ENCODE measurements around the gene CMIP.

DNA sequence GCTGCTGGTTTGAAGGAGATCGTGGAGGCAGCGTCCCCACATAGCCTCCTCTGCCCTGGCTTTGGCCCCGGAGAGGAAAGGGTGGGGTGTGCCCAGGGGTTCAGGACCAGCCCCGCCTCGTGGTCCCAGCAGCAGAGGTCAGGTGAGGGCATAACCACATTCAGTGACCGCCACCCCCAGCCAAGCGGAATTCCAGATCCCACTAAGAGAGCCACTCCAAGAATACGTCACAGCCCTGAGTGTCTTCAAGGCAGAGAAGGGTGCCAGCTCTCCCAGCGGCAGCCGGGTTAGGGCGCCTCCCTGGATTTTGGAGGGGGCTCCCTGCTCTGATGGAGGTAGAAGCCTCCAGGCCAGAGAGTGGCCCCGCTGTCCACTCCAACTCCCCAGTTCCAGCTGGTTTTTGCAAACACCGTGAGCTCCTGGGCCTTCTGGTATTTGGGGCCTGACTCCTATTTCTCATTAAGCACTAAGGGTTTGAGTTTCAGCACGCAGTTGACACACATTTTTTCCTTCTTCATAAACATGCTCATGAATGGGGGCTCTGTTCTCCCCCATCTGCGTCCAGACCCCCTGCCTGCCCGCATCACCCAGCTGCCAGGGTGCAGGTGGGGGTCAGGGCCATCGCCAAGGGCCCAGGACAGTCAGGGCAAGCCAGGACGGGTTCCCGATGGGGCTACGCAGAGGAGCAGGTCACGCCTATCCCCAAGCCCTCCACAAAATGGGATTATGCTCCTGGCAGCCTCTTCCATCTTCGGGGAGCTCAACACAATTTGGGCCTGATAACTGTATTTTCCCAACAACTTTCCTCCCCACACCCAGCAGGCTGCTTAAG, 236.1 kb downstream of the CMIP start:
- TF ChIP-seq POLR2A (IDR thresholded peaks at IDR 0.05), result no peak
- no peak for TF ChIP-seq CTCF (IDR thresholded peaks at IDR 0.05)
